Left colon (tissue), 2 donors: ENCODE data around the gene TRIM31. TPM values are rescaled to one million over a fixed set of nuclear protein-coding genes. Genes with fewer than 3 reads are reported as not detected.
A peak's percentile ranks its signal among the peaks of the same experiment; 100 is the strongest.
"Not testable (repeated sequence)": the region's sequence is repeated elsewhere in the genome, so short reads cannot be mapped to it uniquely, and the experiment has no call there.

ENCODE experiments used
- ATAC-seq: fragments of 200-7000 bp; cut with Tn5 transposase; one replicate; pipeline ENCODE4 v1.9.1; 2020; ENCODE audit warnings: mild to moderate bottlenecking, moderate library complexity
- DNase-seq, 2 donors: peaks; one replicate each; pipeline ENCODE4 v3.0.0-alpha.2; 2020
- intact Hi-C, 2 donors: fragments of 100-400 bp; cut with DNase I in 1 of 2; cut with micrococcal nuclease in 1 of 2; formaldehyde crosslinking; loops; one replicate each; pipeline versions ENCODE4 v1.11.2 to v1.14.0; 2022; cut with DNase I, micrococcal nuclease
- total RNA-seq, 2 donors: library from RNA; stranded (reverse); fragmentation: NEBNext Ultra II Directional; extraction: Animal tissue kit (Norgen Biotek cat#: 25700); gene quantifications; one replicate each; pipeline ENCODE4 v1.2.1, GENCODE V29; 2021
- donor health status: DM: no; HTN: no; CAD: no.
- donor health status: DM: yes; HTN: yes; CAD: no.

TRIM31 gene
- total RNA-seq, 2 donors from 2014 or later = 80.0 to 278 TPM

DNA sequence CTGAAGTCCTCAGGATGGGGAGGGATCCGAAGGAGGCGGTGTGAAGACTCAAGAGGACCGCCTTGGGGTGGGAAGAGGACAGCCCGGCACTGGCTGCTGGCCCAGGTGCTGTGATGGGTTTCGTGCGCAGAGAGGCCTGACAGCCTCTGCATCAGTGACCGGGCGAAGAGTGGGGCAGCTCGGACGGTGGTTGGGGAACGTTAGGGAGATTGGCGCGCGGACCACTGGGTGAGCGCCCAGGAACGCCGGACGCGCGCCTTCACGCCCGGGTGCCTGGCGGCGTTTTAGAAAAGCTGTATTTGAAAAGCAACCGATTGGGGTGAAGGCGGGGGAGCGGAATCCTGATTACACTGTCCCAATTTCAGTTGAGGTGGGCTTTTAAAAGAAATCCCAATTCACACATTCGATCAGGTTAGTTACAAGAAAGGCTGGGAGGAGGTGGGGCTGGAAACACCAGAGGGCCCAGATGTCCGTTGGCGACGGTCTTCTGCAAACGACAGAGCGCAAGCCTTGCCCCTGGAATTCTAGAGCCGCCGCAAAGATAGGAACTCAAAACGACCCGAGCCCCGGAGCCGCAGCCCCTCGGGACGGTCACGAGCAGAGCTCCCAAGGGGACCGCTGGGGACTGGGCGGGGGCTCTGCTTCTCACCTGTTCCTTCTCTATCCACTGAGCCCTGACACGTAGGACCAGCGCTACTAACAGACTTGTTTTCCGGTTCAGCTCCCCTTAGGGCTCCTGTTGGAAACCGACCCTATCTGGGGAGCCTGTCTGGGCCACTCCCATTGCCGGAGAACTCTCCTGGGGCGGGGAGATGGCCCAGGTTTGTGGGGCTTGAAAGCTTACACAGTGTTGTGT, 14.6 kb upstream of the TRIM31 start:
- intact Hi-C loops = no loop called here
- ATAC-seq = no peak
- DNase-seq = no peak

DNA sequence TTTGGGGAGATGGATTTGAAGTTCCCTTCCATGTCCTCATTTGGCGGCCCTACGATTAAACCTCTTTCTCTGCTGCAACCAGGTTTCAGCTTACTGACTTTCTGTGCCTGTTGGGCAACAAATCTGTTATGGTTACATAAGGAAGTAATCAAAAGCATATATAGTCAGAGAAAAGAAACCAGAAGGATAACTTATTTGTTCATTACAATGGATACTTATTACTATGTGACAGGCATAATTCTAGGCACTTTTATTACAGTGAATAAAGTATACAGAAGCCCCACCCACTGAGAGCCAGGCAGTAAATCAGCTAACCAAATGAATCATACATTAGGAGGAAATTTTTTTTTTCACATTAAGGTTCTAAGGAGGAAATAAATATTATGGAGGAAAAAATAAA, 9.6 kb upstream of the TRIM31 start:
- peak; percentile 85 for ATAC-seq
- DNase-seq = peak; percentile 62 to 80
- intact Hi-C loops = no loop called here

DNA sequence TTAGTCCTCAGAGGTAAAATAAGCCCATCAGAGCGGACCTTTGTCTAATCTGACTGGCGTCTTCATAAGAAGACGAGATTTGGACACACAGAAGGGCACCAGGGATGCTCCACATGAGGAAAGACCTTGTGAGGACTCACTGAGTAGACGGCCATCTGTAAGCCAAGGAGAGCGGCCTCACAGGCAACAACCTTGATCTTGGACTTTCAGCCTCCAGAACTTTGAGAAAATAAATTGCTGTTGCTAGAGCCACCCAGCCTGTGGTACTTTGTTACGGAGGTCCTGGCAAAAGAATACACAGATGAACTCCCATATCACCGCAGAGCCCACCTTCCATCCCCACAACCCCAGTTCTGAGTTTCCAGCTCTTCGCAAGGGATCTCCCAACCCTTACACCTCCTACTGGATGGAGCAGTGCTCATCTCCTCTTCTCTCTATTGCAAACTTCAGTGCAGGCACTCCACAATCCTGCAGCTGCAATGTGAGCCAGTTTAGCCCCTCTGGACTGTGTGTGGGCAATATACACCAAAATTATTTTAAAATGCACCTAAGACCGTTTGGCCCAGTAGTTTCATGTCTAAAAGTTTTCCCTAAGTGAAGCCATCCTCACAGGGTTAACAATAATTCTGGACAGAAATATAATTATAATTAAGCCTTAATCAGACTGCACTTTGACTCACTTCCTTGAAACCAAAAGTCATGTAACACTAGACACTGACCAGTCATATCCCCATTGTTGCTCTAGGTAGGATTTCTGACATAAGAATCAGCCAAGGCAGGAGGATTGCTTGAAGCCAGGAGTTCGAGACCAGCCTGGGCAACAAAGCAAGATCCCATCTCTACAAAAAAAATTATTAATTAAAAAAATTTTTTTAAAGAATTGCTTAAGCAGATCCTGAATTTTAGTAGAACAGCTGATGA, 8.8 kb upstream of the TRIM31 start:
- ATAC-seq (no peak), DNase-seq (no peak)
- intact Hi-C loops = no loop called here

DNA sequence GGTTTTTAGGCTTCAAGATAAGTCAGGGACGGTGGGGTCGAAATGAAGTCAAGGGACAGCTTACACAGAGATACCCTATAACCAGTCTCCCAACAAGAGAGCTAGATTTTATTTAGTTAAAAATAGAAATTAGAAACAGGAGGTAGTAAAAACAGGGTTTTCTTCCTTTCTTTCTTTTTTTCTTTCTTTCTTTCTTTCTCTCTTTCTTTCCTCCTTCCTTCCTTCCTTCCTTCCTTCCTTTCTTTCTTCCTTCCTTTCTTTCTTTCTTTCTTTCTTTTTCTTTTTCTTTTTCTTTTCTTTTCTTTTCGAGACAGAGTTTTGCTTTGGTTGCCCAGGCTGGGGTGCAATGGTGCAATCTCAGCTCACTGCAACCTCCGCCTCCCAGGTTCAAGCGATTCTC, 5.8 kb upstream of the TRIM31 start:
- intact Hi-C loops, DNase-seq, ATAC-seq: not testable (repeated sequence)

DNA sequence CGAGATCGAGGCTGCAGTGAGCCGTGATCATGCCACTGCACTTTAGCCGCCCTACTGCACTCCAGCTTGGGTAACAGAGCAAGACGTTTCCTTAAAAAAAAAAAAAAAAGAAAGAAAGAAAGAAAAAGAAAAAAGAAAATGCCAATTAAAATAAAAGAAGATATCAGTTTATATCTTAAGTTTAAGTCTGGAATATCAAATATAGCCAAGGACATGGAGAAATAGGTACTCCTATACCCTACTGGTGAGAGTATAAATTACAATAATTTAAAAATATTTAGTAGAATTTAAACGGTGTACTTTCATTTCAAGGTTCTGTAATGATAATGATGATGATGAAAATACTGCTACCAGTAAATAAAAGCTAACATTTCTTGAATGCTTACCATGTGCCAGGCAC, 3.8 kb upstream of the TRIM31 start:
- intact Hi-C loops = no loop called here
- DNase-seq (no peak), ATAC-seq (no peak)

DNA sequence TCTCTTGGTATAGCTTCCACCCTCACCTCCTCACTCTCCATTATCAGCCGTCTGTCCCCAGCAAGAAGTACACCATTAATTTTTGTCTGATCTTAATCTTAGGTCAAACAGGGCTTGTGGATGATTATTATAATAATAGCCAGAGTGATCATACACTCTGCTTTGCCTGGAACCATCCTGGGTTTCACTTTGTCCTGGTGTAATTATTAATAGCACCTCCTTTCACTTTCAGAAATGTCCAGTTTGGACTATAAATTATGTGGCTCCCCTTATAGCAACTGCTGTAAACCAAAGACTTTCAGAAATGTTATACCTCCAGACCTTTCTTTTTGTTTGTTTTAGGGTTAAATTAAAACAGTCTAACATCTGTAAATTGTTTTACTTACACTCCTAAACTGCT, 951 bp upstream of the TRIM31 start:
- peak; percentile 10 for ATAC-seq

DNA sequence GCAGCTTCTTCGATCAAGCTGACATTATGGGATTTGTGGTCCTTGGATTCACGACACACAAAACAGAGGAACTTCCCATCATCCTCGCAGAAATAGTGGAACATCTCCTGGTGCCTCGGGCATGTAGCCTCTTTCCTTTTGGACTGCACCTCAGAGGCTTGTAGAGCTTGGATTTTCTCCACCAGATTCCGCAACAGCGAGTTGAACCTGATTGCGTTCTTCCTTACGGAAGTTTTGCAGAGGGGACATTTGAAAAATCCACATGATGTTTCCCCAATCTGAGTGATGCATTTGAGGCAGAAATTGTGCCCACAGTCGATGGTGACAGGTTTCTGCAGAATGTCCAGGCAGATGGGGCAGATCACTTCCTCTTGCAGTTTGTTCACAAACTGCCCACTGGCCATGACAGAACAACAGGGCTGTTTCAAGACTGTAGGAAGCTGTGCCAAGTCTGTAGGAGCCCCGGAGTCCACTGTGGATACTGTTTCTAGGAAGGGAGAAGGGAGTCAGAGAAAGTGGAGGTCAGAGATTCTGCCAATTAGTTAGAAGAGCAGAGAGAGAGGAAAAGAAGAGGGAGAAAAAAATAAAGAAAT, 392 bp downstream of the TRIM31 start:
- intact Hi-C loops = no loop called here
- ATAC-seq = peak; percentile 29
- DNase-seq = no peak

More for the DNA sequence above, 951 bp upstream of the TRIM31 start:
- no peak for DNase-seq
- intact Hi-C loops = no loop called here

DNA sequence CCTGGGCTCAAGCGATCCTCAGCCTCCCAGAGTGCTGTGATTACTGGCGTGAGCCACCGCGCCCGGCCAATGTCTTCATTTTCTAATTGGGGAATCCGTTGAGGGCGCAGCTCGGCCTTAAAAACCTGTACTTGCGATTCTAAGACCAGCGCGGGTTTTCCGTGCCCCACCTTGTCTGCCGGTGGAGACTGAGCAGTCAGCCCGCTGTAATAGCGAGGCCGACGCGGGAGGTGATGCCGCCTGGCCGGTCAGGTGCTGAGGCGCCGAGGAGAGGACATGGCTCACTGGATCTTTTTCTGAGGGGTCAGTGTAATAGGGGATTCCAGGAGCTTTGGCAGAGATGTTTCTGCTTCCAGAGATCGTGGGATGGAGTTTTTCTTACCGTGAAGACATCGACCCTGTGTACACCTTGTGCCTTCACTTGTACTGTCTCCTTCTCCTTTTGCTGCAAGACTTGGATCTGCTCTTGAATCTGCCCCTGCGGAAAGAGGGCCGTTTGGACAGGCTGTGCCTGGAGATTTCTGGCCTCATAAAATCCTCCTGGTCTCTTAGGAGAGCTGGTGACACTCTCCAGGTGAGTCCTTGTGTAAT, 1.5 kb downstream of the TRIM31 start:
- no peak for DNase-seq
- ATAC-seq = peak; percentile 6
- intact Hi-C loops = no loop called here

DNA sequence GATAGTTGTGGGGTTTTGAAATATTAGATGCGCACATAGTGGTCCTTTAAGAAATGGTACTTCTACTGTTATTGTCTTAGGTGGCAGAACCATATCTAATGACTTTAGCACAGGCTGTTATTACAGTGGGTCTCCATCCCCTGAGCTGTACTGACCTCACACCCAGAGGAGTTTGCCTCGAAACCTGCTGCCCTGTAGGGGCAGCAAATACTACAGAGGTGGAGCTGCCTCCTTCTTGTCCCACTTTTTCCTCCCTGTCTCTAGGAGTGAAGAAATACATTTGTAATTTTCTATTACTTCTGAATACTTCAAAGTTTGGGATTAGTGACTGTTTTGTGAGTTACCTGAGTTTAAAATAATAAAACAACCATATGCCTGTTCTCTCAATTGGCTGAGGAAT, 8.2 kb downstream of the TRIM31 start:
- no peak for DNase-seq
- intact Hi-C loops = no loop called here
- no peak for ATAC-seq

DNA sequence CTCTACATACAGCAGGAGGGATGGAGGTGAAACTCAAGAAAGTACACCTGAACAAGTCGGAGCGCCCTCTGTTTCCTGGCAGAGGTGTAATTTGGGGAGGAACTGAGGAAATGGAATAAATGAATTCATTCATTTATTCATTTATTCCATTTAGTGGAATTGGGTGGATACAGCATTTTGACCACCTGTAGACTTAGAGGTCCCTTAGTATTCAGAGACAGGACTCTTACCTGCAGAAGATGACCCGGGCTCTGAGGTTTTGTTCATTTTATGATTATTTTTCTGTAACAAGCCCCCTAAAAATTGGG, 9.1 kb downstream of the TRIM31 start:
- intact Hi-C loops = no loop called here
- ATAC-seq = no peak
- DNase-seq = no peak

DNA sequence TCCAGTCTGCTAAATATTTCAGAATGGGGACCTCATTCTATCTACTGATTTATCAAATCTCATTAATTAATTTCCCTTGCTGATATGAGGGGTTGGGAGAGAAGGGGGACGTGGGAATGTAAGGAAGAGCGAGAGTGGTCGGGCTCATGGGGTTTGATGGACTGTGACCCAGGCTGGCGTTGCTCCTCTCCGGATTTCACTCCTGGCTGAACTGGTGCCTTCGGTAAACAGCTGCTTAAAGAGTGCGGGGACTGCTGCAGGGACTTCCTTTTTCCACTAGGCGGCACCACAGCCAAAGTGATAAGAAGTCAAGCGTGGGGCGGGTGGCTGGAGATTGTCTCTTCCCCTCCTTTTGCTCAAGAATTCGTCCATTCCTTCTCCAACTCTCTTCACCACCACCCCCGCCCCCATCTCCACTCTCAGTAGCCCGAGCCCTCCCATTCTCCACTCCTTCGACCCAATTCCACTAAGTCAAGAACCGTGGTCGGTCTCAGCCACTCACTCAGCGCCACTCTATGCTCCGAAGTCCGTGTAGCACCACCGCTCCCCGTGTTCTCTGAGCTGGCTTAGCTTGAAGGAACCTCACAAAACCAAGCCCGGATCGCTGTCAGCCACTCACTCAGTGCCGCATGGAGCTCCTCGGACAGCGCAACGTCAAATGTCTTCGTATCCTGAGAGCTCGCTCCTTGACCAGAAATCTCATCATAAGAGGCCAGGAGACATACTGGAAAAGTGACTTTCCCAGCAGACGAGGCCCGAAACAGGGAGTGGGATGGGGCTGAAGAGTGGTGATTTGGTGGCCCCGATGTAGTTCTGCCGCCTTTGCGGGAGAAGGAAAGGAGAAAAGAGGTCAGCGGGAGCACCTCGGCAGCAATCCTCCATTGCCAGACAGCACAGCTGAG, 9.7 kb downstream of the TRIM31 start:
- ATAC-seq = peak; percentile 53
- intact Hi-C loops = no loop called here
- peak; percentile 87 to 92 for DNase-seq

DNA sequence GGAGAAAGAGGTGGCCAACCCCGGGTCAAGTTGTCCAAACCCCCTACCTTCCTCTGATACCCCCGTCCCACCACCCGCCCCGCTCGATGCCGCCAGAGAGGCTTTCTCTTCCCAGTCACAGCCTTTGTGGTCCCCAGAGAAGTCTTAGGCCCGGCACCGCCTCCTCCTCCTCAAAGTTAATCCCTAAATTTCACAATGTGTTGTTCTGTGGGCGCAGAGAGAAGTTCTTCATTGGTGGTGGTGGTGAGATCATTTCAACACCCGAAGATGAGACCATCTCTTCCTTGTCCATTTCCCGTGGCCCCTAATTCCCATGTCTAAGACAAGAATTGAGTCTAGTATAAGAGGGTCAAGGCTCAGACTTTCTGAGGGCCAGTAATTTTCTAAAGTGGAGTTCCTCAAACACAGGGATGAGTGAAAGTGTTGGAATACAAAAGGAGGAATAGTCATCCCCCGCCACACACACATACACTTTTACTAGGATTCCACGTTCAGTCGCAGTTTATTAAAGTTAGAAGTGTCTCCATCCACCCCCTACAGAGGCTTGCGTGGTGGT, 10.4 kb downstream of the TRIM31 start:
- DNase-seq (no peak), ATAC-seq (peak; percentile 0)
- intact Hi-C loops = no loop called here

DNA sequence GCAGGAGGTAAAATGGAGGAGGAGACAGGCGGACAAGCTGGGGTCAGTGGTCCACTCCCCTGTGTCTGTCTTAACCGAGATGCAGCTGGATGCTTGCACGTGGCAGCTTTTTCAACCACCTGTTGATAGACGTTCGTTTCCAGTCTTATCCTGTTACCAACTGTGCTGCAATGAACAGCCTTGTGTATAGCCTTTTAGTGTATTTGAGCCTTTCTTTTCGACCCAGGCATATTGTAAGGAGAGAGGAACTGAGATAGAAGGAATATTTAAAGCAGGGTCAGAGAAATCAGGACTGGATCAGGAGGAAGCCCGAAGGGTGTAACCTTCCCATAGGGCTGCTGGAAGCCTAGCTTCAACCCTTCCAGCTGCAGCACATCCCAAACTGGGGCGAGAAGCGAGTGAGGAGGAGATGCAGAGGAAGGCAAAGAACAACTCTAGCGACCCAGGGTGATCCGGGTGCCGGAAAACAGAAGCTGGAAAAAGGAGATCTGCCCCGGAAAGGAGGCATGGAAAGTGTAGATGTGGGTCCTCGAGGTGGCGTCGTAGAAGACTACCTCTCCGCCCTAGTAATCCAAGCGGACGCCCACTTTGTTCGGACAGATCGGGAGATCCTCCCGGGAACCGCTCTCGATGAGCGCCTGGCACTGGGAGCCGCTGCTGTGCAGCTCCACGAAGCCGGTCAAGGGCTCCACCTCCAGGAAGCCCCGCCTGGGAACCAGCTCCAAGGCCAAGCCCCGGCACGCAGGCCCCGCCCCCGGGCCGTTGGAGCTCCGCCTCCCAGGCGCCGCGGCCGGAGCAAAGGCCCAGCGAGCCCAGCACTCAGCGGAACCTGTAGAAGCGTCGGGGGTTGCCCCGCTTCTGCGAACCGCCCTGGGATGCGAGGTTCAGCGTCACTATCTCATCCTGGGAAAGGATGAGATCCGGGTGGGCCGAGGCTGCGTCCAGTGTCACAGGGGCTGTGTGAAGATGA, 11.2 kb downstream of the TRIM31 start:
- intact Hi-C loops = no loop called here

DNA sequence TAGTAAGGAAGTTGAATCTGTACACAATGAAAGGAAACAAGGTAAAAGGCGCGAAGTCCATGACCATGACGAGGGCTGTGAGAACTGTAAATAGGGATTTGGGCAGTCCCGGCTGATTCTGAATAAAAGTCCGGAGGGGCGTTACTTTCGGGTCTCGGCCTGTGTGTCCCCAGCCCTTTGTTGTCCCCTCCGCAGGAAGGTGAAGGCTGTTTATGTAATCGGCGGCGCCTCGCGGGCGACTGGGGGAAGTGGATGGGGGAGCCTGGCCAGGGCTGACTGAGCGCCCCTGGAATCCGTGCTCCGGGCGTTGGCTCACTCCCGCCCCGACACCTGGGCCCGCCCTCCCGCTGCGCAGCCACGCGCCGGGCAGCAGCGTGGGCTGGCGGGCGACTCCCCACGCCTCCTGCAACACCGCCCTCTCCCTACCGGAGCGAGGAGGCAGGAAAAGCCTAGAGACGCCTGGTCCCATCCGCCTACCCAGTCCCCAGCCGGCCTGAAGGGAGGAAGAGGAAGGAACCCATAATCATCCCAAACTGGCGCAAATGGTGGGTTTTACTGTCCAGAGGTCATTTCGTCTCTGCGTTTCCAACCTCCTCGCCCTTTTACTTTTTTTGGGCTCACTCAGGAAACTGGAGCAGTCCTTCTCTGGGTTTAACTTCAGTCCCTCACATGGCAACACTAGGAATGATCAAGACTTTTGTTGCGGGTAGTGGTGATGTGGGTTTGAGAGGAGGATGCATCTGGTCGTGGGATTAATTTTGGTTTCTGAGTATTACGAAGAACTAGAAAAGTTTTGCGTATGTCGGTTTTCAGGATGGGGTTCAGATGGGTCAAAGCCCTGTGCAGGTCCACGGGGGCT, 12.1 kb downstream of the TRIM31 start:
- intact Hi-C loops = no loop called here
- DNase-seq (peak; percentile 80 to 83), ATAC-seq (peak; percentile 68)

More for the DNA sequence above, 11.2 kb downstream of the TRIM31 start:
- DNase-seq (peak; percentile 94 to 95), ATAC-seq (peak; percentile 76)

DNA sequence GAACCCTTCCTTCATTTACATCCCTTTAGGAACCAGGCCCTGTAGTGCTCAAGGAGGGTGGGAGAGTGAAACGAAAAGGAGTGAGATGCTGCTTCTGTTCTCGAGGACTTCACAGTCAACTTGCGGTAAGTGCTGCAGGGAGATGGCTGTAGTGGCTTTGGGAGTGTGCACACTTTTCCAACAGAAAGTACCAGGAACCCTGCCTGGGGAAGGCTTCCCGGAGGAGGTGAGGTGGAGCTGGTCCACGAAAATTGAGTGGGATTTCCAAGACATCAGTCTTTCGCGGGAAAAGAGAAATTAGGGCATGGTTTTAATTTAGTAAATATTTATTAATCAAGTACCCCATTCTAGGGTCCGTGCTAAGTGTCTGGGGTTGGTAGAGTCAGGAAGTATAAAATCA, 12.7 kb downstream of the TRIM31 start:
- intact Hi-C loops = no loop called here
- ATAC-seq (no peak), DNase-seq (no peak)
